ENCODE results near the gene MYH9.

The MYH9 gene

DNA sequence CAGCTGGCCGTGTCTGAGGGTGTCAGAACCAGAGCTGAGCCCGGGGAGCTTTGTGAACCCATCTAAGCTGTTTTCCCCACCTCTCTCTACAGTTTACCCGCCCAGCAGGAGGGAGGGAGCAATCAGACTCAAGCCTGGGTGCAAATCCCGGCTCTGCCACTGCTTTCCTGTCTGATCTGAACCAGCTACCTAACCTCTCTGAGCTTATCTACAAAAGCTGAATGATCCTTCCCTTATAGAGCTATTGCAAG is 148.7 kb downstream of the MYH9 start:
- DNase-seq = no peak

DNA sequence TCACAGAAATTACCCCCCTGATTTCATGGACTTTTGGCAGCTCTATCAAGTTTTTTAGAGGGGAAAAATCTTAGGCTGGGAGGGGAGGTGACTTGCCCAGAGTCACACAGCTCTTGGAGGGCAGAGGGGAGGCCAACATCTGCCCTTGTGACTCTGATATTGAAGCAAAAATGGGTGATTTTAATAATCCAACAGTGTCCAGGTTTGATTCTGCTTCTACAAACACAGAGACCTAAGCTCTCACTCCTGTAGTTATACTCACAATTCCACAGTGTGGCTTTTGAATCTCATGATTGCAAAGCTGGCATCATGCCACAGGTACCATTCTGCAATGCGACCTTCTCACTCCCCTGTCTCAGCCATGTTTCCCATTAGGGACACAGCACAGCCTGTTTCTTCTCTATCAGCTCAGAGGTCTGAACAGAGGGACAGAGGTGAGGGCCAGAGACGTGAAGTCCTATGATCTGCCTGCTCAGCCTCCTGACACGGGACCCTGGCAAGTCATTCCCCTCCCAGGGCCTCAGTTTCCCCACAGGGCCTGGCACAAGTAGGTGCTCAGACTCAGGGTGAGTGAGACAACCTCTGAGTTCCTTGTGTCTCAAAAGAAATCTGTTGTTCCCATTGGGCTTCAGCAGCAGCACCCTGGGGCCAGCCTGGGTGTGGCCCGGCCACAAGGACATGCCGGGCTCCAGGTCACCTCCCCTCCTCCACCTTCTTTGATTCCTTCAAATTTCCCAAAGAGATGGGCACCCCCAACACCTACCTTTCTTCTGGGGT is 149.2 kb downstream of the MYH9 start:
- DNase-seq = no peak

DNA sequence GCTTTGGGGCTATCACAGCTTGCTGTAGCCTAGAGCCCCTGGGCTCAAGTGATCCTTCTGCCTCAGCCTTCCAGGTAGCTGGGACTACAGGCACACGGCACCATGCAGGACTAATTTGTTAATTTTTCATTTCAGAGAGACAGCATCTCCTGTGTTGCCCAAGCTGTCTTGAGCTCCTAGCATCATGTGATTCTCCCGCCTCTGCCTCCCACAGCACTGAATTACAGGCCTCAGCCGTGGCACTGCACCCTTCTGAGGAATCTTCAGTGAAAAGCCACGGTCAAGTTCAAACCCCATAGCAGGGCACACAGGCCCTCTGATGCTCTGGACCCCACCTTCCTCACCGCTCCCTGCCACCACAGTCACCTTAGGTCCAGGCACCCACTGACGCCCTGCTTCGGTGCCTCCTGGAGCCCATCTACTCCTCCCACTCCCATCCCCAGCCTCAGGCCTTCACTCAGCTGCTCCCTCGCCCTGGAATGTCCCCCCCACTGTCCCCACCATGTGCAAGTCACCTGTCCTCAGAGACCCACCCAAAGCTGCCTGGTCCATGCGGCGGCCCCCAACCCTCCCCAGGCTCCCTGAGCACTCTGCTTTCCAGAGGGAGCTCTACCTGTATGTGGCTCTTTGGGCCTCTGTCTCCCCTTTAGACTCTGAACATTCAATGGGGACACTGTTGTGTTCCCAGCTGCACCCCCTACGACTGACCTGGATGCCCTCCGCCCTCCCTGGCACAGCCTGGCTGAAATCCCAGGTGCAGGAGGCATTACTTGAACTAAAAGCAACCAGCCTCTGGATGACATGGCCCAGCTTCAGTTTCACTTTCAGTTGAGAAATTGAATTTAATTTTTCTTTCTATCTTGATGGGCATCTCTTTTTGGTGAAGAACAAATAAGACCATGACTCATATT is 150.1 kb downstream of the MYH9 start:
- DNase-seq = no peak

DNA sequence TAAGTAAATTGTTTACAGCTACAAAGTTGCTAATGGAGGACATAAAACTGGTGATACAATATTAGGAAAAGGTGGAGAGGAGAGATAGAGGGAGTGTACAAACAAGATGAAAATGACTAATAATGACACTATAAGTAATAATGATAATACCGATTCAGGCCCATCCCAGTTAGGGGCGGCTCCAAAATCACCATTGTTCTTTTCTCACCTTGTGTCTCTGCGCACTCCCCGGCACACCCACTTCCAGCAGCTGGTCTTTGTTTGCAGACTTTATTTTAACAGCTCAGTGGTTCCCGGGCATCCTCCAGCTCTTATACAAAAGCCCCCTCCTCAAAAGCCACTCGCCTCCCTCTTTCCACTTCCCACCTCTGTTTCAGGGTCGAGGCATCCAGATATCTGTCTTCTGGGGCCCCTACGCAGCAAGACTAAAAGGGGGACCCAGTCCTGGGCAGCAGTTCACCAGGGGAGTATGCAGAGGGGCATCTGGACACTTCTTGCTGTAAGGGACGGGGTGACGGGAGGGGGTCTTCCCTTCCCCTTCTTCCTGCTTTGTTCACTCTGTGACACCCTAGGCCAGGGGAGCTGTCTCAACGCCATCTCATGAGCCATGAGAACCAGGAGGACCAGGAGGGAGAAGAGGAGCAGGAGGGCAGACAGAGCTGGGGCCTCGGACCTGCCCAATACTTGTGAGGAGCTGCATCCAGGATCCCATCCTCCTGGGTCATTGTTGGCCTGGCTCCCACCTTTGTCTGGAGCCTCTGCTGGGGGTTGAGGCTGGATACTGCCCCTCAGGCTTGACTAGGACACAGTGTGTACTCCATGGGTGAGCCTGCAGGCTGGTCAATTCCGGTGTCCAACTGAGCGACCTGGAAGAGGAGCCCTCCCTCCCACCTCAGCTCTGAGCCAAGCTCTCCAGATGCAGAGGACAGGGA is 151.1 kb downstream of the MYH9 start:
- DNase-seq = no peak

DNA sequence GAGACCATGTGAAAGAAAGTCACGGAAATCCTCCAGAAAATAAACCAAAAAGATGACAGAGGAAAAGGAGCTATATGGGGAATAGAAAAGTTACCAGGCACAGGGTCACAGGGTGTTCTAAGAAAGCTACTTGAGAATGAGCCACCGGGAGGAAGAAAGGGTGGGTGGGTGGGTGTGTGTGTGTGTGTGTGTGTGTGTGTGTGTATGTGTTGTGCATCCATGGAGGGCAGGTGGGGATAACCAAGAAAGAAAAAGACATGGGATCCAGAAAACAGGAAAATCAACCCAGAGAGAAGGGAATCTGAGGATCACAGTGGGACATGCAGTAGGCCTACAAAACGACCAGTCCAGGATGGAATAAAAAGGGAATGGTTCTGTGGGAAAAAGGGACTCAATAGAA is 152.2 kb downstream of the MYH9 start:
- no peak for DNase-seq

DNA sequence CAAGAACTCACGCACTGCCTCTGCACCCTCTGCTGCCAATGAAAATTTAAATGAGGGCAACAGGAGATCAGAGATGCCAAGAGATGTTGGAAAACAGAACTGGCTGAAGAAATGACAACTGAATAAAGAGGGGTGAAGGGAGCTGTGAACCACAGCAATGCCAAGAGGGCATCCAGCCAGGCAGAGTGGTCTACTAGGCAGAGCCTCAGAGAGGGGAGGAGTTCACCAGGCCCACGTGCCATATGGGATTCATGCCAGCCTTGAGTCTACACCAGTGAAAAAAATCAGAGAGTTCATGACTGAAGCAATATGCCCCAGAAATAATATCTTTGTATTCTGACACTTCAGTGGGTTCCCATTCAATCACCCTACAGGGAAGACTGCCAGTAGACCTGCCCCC is 152.8 kb downstream of the MYH9 start:
- DNase-seq = no peak

DNA sequence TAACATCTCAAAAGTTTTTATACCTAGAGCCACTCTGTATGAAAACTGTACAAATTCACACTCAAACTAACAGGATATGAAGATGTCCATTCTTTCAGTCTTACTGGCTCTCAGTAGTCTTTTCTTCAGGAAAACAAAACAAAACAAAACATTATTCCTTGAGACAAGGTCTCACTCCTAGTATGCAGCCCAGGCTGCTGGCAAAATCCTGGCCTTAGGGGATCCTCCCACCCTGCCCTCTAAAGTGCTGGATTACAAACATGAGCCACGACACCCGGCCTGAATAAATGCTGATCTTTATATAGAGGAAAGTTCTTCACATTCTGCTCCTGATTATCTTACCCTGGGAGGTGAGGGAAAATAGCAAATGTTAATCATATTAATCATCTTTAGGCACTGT is 153.6 kb downstream of the MYH9 start:
- DNase-seq = no peak

DNA sequence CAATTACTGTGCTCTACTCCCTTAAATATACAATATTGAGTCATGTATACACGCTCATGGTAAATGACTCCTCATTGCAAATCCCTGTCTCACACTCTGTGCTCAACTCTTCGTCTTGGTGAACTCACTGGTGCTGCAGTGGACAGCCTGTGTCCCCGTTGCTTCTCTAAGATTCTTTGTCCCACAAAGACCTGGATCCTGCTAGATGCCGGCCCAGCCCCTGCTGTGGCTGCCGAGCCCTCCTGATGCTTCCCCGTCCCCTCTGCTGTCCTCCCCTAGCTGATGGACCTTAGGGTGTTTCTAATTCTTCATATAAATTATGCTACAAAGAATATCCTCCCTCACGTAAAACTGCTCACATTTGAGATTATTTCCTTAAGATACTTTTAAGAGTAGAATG is 154.0 kb downstream of the MYH9 start:
- no peak for DNase-seq

DNA sequence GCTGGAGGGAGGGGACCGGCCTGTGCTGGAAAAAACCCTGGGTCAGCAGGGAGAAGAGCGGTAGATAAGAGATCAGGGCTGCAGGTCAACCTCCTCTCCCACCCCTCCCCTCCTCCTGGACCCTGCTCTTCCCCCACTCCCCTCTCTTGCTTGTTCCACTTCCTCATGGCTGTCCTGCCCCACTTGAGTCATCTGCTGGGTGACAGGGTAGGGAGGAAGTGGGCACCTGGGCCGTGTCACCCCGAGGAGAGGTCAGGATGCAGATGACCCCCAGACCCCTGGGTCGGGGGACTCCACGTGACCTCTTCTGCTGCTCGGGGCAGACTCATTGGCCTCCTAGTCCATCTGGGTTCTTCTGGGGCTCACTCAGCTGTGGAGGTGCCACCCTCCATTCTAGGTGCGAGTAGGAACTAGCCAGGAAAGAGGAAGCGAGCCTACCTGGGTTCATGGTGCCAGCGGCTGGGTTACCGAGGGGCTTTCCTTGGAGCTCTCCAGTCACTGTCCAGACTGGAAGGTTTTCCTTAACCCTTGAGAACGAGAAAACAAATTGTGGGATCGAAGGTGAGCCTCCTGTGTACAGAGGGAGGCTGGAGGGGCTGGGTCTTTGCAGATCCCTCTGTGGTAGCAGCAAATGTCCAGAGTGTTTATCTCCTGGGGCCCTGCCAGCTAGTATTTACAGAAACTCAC is 154.9 kb downstream of the MYH9 start:
- no peak for DNase-seq
